PFSK-1 (cell line): Measurements from ENCODE around the gene NARS2.

Source experiments
- FOXP2 ChIP-seq: optimal IDR thresholded peaks from 2 replicates; pipeline ENCODE3; 2011; ENCODE audit warnings: borderline replicate concordance, control low read depth, inconsistent platforms; ENCODE audit not compliant: insufficient read depth; ENCODE audit errors: extremely low read length, extremely low read depth
- POLR2AphosphoS5 ChIP-seq: IDR thresholded peaks from 2 replicates; pipeline ENCODE4 v1.6.1; 2012; ENCODE audit warnings: low read depth, mild to moderate bottlenecking, control low read depth, low read length, moderate library complexity
- SIN3A ChIP-seq: IDR thresholded peaks from 2 replicates; pipeline ENCODE4 v1.6.1; 2012; ENCODE audit warnings: mild to moderate bottlenecking, low read length, moderate library complexity, borderline replicate concordance; ENCODE audit not compliant: insufficient read depth
- TAF1 ChIP-seq: IDR thresholded peaks from 2 replicates; pipeline ENCODE4 v1.6.1; 2012; ENCODE audit warnings: low read length, control low read depth, borderline replicate concordance; ENCODE audit not compliant: insufficient read depth
- TF ChIP-seq, protein P1 (sequence below), 2 experiments: IDR thresholded peaks; 2 replicates each; pipeline versions ENCODE4 v1.6.1 to v1.8.0; 2011 to 2012; ENCODE audit warnings: low read depth in 2 of 2, low read length in 2 of 2, control low read depth in 1 of 2, inconsistent platforms in 1 of 2, mild to moderate bottlenecking in 1 of 2, moderate library complexity in 1 of 2; ENCODE audit not compliant: insufficient read depth in 1 of 2

NARS2 gene

DNA sequence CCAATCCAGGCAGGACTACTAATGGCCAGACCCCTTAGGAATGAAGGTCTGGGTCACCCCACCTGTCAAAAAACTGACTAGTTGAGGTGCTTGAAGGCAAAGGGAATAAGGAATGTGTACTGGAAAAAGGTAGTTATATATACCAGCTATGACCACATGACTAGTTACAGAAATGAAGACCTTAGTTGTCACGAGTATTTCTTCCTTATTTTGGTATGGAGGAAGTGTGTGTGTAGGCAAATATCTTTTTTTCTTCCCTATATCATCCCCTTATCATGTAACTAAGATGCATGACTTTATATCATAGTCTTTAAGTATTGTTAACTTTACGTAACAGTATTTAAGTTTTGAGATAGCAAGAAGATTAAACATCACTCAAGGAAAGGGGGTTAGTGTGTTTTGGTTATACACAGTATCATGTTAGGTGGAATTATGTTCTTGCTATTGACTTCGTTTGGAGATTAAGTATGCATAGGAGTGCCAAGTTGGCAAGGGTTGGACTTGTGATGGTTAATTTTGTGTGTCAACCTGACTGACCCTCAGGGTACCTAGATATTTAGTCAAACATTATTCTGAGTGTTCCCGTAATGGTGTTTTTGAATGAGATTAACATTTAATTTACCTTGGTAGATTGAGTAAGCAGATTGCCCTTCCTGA is 38.2 kb upstream of the NARS2 start:
- TF ChIP-seq, protein P1, sequence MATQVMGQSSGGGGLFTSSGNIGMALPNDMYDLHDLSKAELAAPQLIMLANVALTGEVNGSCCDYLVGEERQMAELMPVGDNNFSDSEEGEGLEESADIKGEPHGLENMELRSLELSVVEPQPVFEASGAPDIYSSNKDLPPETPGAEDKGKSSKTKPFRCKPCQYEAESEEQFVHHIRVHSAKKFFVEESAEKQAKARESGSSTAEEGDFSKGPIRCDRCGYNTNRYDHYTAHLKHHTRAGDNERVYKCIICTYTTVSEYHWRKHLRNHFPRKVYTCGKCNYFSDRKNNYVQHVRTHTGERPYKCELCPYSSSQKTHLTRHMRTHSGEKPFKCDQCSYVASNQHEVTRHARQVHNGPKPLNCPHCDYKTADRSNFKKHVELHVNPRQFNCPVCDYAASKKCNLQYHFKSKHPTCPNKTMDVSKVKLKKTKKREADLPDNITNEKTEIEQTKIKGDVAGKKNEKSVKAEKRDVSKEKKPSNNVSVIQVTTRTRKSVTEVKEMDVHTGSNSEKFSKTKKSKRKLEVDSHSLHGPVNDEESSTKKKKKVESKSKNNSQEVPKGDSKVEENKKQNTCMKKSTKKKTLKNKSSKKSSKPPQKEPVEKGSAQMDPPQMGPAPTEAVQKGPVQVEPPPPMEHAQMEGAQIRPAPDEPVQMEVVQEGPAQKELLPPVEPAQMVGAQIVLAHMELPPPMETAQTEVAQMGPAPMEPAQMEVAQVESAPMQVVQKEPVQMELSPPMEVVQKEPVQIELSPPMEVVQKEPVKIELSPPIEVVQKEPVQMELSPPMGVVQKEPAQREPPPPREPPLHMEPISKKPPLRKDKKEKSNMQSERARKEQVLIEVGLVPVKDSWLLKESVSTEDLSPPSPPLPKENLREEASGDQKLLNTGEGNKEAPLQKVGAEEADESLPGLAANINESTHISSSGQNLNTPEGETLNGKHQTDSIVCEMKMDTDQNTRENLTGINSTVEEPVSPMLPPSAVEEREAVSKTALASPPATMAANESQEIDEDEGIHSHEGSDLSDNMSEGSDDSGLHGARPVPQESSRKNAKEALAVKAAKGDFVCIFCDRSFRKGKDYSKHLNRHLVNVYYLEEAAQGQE (IDR thresholded peaks at IDR 0.05; ENCODE audit: insufficient read depth in 1 of 2, low read depth in 2 of 2, low read length in 2 of 2): no peak
- TF ChIP-seq SIN3A (no peak), POLR2AphosphoS5 (no peak), FOXP2 (no peak), TAF1 (no peak)

DNA sequence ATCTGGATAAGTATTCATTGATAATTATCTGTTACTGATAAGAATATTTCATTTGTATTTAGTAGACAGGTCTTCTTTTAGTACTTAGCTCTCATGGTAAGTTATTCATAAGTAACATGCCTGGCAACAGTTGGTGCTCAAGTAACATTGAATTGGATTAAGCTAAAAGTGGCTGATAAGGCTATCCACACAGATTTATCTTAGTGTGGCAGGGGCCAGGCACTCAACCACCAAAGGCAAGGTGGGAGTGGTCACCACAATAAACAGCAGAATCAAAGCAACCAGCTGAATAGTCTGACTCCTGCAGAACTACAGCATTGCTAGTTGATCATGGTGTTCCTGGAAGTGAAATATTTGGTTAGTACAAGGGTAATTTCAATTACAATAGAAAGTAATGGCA is 33.0 kb upstream of the NARS2 start:
- TF ChIP-seq POLR2AphosphoS5 (no peak), SIN3A (no peak), TAF1 (no peak), FOXP2 (no peak)
- TF ChIP-seq, protein P1 (IDR thresholded peaks at IDR 0.05; ENCODE audit: insufficient read depth in 1 of 2, low read depth in 2 of 2, low read length in 2 of 2): no peak

DNA sequence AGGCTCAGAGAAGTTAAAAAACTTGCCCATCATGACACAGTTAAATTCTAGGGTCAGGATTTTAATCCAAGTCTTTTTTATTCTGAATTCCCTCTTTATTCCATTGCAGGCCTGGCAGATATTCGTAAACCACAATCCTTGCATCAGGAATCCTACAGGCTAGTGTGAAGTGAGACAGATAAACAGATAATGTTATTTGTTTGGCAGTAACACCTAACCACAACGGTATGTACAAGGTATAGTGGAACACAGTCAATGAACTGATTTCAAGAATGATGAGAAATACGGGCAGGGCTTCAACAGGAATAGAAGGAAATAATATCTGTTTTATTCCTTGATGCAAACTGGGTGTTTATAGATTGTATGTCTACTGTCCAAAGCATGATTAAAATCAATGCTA is 32.0 kb upstream of the NARS2 start:
- TF ChIP-seq POLR2AphosphoS5: no peak
- TF ChIP-seq, protein P1 (IDR thresholded peaks at IDR 0.05; ENCODE audit: insufficient read depth in 1 of 2, low read depth in 2 of 2, low read length in 2 of 2): no peak
- no peak for TF ChIP-seq TAF1
- TF ChIP-seq SIN3A: no peak

DNA sequence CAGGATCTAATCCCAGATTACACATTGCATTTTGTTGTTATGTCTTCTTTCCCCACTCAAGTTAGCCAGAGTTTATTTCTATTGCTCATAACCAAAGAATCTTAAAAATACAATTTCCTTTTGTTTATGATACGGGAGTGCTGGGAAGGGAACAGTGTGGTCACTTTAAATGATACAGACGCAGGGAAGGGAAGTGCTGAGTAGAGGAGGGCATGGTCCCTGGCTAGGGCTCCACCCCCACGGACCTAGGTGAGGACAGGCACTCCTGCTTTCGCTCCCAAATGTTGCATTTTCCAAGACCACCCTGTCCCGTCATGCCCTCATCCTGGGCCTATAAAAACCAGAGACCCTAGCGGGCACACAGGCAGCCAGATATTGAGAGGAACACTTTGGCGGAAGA is 30.6 kb upstream of the NARS2 start:
- TF ChIP-seq FOXP2 (no peak), TAF1 (no peak), SIN3A (no peak), POLR2AphosphoS5 (no peak)
- TF ChIP-seq, protein P1 (IDR thresholded peaks at IDR 0.05; ENCODE audit: insufficient read depth in 1 of 2, low read depth in 2 of 2, low read length in 2 of 2): no peak

DNA sequence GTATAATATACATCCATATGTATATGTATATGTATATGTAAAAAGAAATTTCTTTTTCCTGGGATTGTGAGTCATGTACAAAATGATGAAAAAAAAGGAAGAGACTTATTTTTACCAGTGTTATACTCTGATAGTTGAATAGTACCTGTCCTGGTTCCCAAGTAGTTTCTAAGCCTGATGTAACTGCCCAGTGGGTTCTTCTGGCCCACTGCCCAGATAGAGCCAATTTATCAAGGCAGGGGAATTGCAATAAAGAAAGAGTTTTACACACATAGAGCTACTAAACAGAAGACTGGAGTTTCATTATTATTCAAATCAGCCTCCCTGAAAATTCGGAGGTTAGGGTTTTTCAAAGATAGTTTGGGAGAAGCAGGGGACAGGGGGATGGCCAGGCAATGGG is 29.1 kb upstream of the NARS2 start:
- TF ChIP-seq TAF1: no peak
- no peak for TF ChIP-seq FOXP2
- TF ChIP-seq, protein P1 (IDR thresholded peaks at IDR 0.05; ENCODE audit: insufficient read depth in 1 of 2, low read depth in 2 of 2, low read length in 2 of 2): no peak
- no peak for TF ChIP-seq SIN3A
- TF ChIP-seq POLR2AphosphoS5: no peak
